Right renal pelvis (tissue), 4 donors: ENCODE results near the gene COX17. TPM values are rescaled to one million over a fixed set of nuclear protein-coding genes. Genes with fewer than 3 reads are reported as not detected.

ENCODE experiments used
- DNase-seq, 4 donors: peaks; one replicate each; pipeline ENCODE4 v3.0.0-alpha.2; 2013; ENCODE audit warnings: low read depth in 4 of 4, low spot score in 3 of 4, missing footprints in 1 of 4
- polyA plus RNA-seq, 4 donors: library from polyadenylated mRNA; unstranded; fragments of 120-200 nt; gene quantifications; one replicate each; pipeline ENCODE4 v1.2.1, GENCODE V29; 2013; ENCODE audit not compliant: insufficient read length in 4 of 4

Gene COX17
- polyA plus RNA-seq, 4 donors = 44.9 to 53.5 (median 50.2) TPM

DNA sequence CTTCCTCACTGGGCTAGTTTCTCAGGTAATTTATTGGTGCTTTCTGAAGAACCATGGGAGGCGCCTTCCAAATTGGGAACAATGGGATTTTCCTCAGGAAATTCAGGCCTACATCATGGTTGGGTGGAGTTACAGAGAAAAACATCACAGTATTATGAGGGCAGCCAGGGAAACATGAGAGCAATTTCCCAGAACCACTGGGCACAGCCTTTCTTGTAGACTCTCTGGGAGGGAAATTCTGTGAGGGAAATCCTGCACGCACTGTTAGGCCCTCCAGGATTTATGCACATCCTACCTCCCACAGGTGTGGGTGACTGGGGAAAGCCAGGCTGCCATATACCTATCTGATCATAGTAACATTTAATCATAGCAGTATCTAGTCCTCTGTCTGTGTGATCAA lies 30.0 kb downstream of the COX17 start:
- peak in 2 of 4 donors; percentile 28 to 39 for DNase-seq

DNA sequence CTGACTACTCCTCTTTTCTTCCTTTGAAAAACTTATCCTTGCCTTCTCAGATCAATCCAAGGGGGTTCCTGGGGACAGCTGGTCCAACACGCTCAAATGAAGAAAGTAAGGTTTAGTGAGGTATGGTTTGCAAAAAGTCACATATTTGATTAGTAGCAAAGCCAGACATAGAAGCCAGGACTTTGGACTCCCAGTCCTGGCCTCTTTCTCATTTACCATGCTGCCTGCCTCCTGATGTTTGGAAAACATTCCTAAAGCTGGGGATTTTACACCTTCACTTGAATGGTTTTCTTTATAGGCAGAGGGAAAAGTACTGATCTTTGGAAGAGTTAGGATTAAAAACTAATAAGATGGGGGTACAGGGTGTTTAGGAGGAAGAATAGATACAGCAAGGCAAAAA lies 31.4 kb downstream of the COX17 start:
- no peak for DNase-seq

DNA sequence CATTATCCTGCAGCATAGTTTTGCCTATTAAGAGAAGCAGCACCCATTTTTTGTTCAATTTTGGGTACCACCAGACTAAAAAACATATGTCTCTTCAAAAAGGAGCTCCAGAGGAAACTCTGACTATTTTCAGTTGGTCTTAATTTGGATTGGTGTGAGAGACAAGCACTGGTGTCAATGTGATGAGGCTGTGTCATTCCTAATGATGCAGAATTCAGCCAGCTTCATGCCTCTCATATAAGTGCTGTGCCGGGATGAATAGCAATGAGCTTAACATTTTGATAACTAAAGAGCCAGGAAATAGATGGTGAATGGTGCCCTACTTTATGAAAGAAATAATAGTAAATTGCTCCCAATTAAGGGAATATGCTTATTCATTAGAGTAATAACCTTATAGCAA lies 32.7 kb downstream of the COX17 start:
- no peak for DNase-seq

DNA sequence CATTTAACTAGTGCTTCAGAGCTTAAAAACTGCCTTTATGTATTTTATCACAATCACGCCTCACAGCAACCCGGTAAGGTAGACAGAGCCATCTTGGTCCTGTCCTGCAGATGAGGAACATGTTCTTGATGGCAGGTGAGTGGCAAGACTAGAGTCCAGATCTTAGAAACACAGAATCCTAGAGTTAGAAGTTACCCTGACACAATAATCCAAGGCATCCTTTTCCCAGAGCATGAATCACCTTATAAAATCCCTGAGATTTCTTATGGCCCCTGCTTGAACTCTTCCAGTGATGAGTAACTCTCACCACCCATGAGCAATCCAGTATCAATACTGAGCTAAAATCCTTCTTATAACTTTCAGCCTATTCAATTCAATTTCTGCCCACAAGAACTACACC lies 33.7 kb downstream of the COX17 start:
- DNase-seq = no peak

DNA sequence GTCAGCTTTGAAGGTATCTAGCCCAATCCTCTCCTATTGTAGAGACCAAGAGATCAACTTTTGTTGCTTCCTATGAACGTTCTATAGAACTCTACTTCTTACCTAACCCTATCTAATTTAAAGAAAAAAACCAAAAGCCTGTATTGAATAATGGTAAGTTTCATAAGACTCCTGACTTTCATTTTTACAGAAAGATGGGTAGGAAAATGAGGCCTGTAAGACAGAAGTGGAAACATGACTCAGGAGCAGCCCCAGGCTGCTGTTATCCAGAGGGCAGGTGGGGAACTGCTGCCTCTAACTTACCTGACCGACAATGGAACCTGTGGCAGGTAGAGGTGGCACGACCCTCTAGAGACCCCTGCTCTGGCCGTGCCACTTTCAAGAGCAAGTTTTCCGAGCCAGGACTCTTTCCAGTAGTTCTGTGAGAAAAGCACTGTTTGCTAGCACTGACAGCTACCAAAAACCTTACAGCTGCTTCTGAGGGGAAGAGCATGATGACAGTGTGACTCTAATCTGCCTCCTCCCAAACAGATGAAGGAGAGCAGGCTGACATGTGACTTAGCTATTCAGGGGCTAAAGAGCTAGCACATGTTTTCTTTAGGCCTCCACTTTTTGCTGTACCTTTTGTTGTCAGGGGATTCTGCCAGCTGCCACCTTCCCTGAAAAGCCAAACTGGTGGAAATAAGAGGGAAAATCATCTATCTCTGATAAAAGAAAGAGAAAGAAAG lies 34.3 kb downstream of the COX17 start:
- no peak for DNase-seq

DNA sequence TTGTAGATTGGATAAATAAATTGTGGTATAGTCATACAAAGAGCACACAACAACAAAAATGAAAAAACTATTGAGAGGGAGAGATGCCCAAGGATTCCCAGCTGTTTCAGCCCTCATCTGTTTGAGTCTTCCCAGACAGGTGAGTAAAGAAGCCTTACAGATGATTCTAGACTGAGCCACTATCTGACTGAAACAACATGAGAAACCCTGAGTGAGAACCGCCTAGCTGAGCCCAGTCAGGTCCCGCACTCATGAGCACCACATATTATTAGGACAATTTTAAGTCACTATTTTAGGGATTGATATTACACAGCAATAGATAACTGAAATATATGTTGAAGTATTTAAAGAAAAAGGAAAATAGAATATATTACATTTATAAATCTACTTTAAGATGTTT lies 35.8 kb downstream of the COX17 start:
- DNase-seq = no peak

DNA sequence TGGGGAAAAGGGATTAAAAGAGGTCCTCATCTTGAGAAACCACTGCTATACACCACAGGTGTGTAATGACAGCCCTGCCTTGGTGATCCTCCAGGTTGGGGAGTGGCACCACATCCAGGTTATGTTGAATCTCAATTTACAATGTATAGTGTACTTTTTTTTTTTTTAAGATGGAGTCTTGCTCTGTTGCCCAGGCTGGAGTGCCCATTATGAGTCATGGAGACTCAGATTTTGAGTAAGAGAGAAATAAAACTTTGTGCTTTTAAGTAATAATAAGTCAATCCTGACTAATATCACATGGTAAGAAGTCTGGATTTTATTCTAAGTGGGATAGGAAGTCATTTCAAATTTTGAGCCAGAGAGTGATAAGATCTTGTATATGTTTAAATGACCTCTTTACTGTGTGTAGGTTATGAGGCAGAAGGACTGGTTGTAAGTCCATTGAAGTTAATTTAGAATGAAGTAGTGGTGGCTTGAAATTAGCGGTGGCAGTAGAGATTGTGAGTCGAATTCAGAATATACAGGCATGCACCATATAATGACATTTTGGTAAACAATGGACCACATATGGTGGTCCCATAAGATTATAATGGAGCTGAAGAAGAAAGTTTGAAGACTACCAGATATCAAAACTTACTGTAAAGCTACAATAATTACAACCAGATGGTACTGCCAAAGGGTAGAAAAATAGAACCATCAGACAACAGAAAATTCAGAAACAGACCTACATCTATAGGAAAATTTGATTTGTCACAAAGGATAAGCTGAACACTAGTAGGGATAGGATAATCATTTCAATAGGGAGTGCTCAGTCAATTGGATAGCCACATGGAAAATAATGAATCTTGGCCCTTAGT lies 37.5 kb downstream of the COX17 start:
- DNase-seq = no peak

DNA sequence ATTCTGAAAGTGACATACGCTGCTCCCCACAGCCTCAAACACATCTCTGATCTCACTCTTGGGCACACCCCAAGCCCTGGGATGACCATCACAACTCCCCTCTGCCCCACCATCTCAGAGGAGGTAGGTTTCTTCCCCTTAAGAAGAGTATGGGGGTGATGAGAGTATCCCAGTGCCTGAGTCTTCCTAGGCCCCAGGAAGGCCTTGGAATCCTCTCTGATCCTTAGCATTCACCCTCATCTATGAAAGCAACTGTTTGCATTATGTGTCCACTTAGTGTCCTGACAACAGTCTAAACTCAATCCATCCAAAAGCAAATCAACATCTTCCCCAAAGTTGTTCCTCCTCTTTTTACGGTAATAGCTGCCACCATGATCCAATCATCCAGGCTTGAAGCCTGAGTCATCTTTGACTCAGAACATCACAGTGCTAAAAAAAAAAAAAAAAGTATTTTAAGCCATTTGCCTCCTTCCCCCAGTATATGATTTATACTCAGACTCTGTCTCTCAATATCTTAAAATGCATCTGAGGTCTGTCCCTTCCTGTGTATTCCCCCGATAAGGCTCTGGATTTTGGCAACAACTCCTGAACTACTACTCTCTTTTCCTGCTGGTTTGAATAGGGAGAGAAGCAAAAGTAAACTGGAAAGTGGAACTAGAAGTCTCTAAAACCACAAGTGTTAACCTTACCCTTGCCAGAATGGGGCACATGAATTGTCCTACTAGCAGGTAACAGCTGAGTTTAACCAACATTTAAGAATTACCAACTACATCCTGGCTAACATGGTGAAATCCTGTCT lies 39.3 kb downstream of the COX17 start:
- no peak for DNase-seq

DNA sequence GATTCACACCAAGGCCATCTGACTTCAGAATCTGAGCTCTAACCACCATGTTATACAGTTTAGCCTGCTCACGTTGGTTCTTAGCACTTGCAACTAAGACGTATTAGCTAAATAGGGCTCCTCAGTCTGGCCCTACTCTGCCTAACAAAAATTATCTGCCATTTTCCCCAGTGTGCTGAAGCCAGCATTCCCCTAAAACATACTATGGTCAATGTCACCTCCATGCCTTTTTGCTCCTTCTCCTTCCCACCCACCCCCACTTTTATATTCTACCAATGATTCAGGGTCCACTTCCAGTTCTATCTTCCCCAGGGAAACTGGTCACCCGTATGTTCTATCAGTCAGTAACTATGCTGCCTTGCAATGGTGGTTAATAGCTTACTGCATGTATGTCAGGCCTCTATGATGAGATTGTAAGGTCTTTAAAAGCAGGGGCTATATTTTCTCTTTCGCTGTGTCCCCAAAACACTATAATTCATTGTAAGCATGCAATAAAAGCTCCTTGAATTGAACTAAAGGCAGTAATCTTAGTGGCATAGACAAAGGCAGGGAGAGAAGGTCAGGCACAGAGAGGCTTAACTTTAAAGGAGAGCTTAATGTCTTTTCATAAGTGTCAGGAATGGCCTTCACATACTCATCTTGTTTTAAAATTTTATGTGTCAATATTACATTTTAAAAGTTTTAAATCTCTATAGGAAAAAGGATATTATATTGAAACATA lies 40.2 kb downstream of the COX17 start:
- no peak for DNase-seq

DNA sequence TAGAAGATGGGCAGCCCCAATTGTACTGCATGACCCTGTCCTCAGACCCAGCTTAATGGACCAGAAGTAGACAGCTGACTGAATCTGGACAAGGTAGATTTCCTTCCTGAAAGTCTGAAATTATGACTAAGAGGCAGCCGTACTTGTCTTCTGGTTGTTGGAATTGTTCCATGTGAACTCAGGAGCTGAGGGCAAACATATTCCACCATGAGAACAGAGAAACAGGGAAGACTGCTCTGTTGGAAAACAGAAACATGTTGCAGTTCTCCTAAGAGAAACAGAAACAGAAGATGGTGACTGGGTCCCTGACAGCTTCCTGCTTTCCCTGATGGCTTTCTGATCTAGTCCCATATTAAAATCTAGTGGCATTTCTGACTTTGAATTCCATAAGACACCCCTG lies 41.0 kb downstream of the COX17 start:
- no peak for DNase-seq

DNA sequence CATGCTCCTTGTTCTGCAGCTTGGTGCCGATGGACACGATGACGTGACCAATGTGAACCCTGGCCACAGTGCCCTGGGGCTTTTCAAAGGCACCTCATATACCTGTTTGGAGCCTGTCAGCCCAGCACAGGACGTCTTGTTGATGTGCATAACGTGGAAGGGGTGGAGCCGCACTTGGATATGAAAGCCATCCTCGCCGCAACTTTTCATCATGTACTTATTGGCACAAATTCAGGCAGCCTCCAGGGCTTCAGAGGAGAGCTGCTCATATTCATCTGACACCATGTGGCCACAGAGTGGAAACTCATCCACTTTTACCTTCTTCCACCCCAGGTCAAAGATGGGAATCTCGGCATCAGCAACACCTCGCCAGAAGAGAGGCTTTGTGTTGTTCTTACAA lies 41.5 kb downstream of the COX17 start:
- DNase-seq = no peak

DNA sequence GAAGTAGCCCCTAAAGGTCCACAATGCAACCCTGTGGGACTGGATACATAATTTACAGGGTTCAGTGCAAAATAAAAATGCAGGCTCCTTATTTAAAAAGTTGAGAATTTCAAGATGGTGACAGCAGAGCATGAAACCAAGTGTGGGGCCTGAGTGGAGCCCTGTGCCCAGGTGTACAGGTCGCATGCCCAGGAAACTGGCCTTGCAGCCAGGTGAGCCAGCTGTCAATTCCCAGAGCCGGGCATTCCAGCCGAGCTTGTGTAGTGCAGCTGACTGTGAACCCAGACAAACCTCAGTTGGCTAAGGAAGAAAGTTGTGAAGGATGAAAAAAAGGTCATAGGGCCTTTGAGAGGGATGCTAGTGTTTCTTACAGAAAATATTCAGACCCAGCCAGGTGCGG lies 44.4 kb downstream of the COX17 start:
- DNase-seq = no peak

DNA sequence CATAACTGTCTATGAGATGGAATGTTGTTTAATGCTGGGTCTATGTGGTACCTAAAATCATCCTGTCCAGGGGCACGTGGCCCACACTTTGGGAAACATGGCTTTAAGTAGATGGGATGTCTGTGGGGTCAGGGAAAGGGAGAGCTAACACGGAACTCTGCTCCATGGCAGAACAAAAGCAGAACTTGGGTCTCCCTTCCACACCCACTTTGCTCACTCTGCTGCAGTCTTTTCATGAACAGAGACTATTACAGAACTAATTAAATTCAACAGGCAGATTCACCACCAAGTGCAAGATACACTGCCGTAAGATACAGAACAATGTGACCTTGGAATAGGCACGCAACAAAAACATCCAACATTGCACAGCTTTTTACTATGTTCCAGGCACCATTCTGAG lies 45.0 kb downstream of the COX17 start:
- DNase-seq = no peak

DNA sequence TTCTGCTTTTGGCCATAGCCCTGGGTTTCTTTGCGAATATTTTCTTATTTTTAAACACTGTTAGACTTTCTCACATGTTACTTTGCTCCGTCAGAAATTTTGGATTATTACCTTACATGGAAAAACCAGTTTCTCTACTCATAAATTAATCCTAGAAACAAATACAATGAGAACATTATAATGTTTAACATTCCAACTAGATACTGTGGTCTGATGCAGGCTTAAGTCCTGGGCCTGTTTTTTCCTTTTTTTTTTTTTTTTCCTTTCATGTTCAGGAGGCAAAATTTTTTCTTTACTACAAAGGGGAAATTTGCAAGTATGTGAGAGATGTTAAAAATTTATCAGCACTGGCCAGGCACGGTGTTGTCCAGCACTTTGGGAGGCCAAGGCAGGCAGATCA lies 45.7 kb downstream of the COX17 start:
- no peak for DNase-seq

DNA sequence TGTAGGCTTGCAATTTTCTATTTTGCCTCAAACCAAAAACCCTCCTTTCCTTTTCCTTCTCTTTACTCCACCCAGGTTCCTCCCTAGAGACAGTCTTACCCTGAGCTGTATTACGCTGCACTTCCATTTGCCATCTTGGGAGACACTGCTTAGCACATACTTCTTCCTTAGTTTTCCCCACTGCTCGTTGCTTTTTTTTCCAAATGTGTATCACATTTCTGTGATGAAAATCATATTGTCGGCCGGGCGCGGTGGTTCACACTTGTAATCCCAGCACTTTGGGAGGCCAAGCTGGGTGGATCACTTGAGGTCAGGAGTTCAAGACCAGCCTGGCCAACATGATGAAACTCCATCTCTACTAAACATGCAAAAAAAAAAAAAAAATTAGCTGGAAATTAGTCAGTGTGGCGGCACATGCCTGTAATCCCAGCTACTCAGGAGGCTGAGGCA lies 46.3 kb downstream of the COX17 start:
- no peak for DNase-seq

DNA sequence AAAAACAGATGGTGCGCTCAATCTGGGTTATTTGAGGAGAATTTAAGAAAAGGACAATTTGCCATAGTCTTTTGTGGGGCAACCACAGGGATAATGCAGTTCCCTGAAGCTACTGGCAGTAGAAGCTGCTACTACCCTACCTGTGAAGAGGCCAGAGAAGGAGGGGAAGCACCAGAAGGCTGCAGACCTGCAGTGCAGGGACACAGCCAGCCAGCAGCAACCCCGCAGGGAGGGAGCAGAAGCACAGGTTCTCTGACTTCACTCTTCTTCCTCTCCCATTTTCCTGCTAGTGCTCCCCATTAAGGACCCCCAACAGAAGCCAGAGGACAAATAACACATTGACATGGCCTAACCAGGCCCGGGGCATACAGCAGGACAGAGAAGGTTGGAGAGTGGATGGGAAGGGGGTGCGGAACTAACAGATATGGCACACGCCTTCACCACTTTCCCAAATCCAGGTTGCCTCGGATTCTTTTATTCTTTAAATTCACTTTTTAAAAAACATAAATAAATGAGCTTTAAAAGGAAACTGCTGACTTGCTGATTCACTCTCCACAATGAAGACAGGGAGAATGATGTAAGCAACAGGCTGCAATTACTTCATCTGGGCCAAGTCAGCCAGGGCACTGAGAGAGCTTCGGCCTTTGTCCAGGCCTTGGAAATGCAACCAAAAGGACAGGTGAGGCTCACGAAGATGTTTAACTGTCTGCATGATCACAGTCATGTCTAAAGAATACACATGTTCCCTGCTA lies 46.9 kb downstream of the COX17 start:
- no peak for DNase-seq

DNA sequence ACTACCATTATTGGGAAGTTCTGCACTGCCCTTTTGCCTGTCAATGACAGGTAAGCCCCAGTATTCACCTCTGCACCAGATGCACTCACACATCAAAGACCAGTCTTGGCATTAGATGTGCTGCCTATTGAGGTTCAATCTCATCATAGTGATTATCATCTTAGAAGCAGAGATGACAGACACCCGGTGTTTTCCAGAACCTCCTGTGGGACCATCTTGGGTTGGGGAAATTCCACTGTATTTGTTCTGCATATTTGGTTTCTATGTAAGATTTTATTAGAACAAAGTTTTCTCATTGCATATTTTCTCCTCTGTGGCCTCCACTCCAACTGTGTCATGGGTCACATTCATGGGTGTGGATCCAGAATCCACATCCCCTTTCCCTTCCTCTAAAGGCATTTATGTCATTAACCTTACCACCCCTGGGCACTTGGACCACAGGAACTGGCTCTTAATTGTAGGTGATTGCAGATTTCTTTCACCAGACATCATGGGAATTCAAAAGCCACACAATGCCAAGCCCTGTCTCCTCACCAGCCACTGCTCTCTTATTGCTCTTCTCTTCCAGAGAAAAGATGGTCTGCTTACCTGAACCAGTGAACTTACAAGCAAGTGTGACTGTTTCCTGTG lies 48.3 kb downstream of the COX17 start:
- DNase-seq = no peak

DNA sequence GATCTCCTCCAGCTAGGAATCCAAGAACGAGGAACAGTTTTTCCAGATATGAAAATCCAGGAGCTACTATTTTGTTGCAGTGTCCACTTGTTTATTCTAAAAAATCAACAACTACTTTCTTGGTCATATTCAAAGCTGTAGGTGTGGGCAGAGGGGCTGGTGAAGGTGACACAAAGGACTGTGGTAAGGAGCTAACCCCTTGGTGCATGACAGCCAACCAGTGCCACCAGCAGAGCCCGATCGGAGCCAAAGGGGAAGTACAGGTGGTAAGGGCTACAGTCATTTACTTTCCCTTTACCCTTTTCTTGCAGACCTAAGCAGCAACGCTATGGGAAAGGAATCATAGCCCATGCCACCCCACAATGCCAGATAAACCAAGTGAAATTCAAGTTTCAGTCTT lies 48.8 kb downstream of the COX17 start:
- no peak for DNase-seq

DNA sequence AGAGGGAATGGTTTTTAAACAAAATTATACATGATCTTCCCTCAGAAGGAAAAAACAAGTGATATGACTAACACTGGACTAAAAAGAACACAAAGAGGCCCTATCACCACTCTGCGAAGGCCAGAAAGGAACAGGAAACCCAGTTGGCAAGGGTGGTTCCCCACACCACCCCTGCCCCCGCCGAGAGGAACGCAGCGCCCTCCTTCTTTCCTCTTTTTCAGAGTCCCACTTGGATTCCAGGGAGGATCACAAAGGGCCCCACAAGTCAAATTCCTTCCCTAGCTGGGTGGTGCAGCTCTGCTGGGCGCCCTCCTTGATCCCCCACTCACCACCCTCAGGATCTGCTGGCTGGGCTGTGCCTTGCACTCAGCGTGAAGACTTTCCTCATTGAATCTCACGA lies 49.7 kb downstream of the COX17 start:
- no peak for DNase-seq
